Lung (tissue), 12 donors: ENCODE measurements around the gene COMMD1. TPM values are rescaled to one million over a fixed set of nuclear protein-coding genes. Genes with fewer than 3 reads are reported as not detected.
A peak's percentile ranks its signal among the peaks of the same experiment; 100 is the strongest.

Source experiments
- ATAC-seq: fragments of 200-7000 bp; cut with Tn5 transposase; one replicate; pipeline ENCODE4 v1.9.1; 2020; ENCODE audit warnings: moderate number of reproducible peaks; ENCODE audit not compliant: insufficient read depth, low FRiP score
- DNase-seq, 3 donors: peaks; one replicate each; pipeline ENCODE4 v3.0.0-alpha.2; 2013 to 2017
- H3K27ac ChIP-seq, 2 donors: one replicate each; pipeline ENCODE4 v1.5.1; 2013; ENCODE audit warnings: mild to moderate bottlenecking in 2 of 2, moderate library complexity in 2 of 2, control low read depth in 1 of 2, inconsistent platforms in 1 of 2, low read depth in 1 of 2, low read length in 1 of 2
- H3K27me3 ChIP-seq, 3 donors: one replicate each; pipeline ENCODE4 v1.5.1; 2013; ENCODE audit warnings: low read length in 2 of 3; ENCODE audit not compliant: control insufficient read depth in 3 of 3, insufficient read depth in 3 of 3
- H3K36me3 ChIP-seq, 4 donors: one replicate each; pipeline ENCODE4 v1.5.1; 2013; ENCODE audit warnings: low read length in 4 of 4, mild to moderate bottlenecking in 1 of 4, moderate library complexity in 1 of 4; ENCODE audit not compliant: control insufficient read depth in 4 of 4, insufficient read depth in 4 of 4
- H3K4me1 ChIP-seq, 5 donors: one replicate each; pipeline ENCODE4 v1.5.1; 2013; ENCODE audit warnings: low read length in 5 of 5, mild to moderate bottlenecking in 2 of 5, moderate library complexity in 1 of 5; ENCODE audit not compliant: control insufficient read depth in 5 of 5, insufficient read depth in 5 of 5
- H3K4me3 ChIP-seq: one replicate; pipeline ENCODE4 v1.5.1; 2013; ENCODE audit warnings: mild to moderate bottlenecking, control low read depth, moderate library complexity
- H3K9ac ChIP-seq, 2 donors: one replicate each; pipeline ENCODE4 v1.5.1; 2013; ENCODE audit warnings: low read length in 2 of 2, control low read depth in 1 of 2; ENCODE audit not compliant: insufficient read depth in 1 of 2
- H3K9me3 ChIP-seq, 4 donors: one replicate each; pipeline ENCODE4 v1.5.1; 2013; ENCODE audit warnings: low read length in 3 of 4, mild to moderate bottlenecking in 1 of 4, moderate library complexity in 1 of 4; ENCODE audit not compliant: control insufficient read depth in 4 of 4, insufficient read depth in 3 of 4
- WGBS, 2 donors: extraction: QIAGEN DNeasy Blood & Tissue Kit; methylation state at CpG; one replicate each; pipeline ENCODE4 v1.1.7; 2013; 5-methylcytosine and 5-hydroxymethylcytosine counted together
- polyA plus RNA-seq, 2 donors: library from polyadenylated mRNA; stranded (reverse); fragments of 200-250 nt; gene quantifications; one replicate each; pipeline ENCODE4 v1.2.1, GENCODE V29; 2013
- total RNA-seq, 2 donors: library from RNA; depleted of rRNA in 1 of 2; stranded (reverse); fragments of >200 nt in 1 of 2; gene quantifications; one replicate each; pipeline ENCODE4 v1.2.1, GENCODE V29; 2014 to 2021
- TF ChIP-seq, protein P1 (sequence below): IDR thresholded peaks from 2 replicates; pipeline ENCODE4 v1.5.1; 2012; ENCODE audit warnings: mild to moderate bottlenecking; ENCODE audit errors: control extremely low read depth, extremely low read depth
- donor health status: control.
- donor health status: control.
- donor health status: Bipolar disorder and iron deficiency.
- donor health status: healthy.
- donor health status: DM: yes; HTN: yes; CAD: no.

Gene COMMD1
- total and polyA plus RNA-seq, 4 donors, result 31.0 to 41.7 (median 35.2) TPM

DNA sequence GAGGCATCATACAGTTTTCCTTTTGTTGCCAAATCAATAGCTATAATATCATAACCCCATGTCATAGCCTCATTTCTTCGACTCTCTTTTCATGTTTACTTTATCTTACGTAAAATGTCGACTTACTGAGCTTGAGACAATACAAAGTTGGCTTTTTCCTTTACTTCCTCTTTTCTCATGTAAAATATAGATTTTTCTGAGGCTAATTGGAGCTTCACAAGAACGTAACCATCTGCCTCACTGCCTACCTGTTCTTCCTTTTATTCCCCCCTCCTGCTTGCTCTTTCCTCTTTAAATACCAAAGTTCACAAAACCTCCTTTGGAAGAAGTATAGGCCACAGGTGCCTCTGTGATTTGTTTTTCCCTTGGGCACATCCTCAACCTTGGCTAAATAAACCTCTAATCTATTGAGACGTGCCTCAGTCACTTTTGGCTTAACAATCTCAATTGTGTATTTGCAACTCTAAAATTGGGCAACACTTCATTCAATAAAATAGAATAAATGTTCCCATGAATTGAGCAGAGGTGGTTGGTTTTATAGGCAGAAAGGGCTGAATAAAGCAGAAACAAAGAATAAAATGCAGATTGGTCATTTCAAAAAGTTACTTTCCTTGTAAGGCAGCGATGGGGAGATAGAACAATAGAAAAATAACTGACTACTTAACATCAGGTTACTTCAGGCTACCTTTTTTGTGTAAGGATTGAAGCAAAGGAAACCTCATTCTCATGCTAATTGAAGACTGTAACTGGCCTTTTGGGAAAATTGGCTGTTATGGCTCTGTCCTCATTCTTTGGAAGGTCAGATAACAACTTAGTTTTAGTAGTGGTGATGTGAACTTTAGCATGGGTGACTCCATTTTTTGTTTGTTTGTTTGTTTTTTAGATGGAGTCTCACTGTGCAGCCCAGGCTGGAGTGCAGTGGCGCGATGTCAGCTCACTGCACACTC lies 21.3 kb downstream of the COMMD1 start:
- Histone ChIP-seq H3K27ac (no peak overlapping the region), H3K4me3 (no peak overlapping the region), H3K36me3 (peaks cover 0 to 3% (median 0%) of the 10 kb centered on the region in 4 donors), H3K4me1 (peaks cover 0 to 2% (median 0%) of the 10 kb centered on the region in 5 donors), H3K27me3 (no peaks in the 10 kb centered on the region), H3K9ac (no peak overlapping the region), H3K9me3 (no peaks in the 10 kb centered on the region)
- WGBS, 2 donors, result 71 to 81% methylated on average over 8 of the region's 8 CpGs
- ATAC-seq (no peak), DNase-seq (no peak)
- TF ChIP-seq, protein P1, sequence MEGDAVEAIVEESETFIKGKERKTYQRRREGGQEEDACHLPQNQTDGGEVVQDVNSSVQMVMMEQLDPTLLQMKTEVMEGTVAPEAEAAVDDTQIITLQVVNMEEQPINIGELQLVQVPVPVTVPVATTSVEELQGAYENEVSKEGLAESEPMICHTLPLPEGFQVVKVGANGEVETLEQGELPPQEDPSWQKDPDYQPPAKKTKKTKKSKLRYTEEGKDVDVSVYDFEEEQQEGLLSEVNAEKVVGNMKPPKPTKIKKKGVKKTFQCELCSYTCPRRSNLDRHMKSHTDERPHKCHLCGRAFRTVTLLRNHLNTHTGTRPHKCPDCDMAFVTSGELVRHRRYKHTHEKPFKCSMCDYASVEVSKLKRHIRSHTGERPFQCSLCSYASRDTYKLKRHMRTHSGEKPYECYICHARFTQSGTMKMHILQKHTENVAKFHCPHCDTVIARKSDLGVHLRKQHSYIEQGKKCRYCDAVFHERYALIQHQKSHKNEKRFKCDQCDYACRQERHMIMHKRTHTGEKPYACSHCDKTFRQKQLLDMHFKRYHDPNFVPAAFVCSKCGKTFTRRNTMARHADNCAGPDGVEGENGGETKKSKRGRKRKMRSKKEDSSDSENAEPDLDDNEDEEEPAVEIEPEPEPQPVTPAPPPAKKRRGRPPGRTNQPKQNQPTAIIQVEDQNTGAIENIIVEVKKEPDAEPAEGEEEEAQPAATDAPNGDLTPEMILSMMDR, result no peak

DNA sequence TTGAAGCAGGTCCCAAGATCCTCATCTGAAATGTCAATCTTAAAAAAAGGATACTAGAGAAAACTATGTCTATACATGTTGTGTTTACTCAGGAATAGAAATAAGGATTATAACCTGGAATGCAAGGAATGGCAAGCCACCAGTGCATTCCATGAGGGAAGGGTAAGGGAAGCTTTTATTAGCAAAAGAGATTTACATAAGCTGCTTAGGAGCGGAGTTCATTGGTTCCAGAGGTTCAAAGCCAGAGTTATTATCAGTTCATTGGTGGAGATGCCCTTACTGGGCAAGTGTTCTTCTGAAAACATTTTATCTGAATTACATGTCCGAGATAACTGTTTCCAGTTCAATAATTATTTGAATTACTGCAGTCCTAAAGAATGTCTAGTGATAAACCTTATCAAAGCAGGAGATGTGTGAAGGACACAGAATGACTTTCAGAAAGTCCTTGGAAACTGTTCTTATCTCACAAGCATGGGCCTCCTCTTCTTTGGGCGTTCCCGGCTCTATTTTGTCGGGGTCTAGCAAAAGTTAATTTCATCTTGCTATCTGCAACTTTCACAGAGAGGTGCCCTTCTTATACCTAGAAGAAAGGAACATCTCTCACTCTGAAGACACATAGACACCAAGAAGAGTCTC lies 23.5 kb downstream of the COMMD1 start:
- Histone ChIP-seq H3K4me3 (no peak overlapping the region), H3K9ac (no peak overlapping the region), H3K36me3 (peaks cover 0 to 3% (median 2%) of the 10 kb centered on the region in 4 donors), H3K27me3 (no peaks in the 10 kb centered on the region), H3K9me3 (peaks cover 0 to 5% (median 0%) of the 10 kb centered on the region in 4 donors), H3K4me1 (no peaks in the 10 kb centered on the region), H3K27ac (no peak overlapping the region)
- peak in 1 of 3 donors; percentile 12 for DNase-seq
- ATAC-seq, result no peak
- TF ChIP-seq, protein P1, result no peak
- WGBS, 2 donors, result 75 to 77% methylated on average over 5 of the region's 5 CpGs

DNA sequence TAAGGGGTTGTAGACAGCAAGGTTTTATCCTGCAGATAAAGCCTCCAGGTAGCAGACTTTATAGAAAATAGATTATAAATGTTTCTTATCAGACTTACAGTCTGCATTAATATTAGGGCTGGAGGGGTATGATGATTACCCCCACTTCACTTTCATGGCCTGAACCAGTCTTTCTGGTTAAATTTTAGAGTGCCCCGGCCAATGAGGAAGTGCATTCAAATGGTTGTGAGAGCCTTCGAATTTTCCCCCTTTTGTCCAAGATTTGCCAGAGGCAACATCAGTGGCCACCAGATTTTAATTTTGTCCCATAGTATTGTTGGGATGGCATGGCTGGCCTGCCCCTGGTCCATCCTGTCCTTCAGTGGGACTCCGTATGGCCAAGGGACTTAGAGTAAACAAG lies 31.6 kb downstream of the COMMD1 start:
- Histone ChIP-seq H3K27me3 (no peaks in the 10 kb centered on the region), H3K4me3 (no peak overlapping the region), H3K9me3 (peaks cover 0 to 5% (median 0%) of the 10 kb centered on the region in 4 donors), H3K9ac (no peak overlapping the region), H3K36me3 (peaks cover 0 to 3% (median 0%) of the 10 kb centered on the region in 4 donors), H3K4me1 (peaks cover 0 to 11% (median 5%) of the 10 kb centered on the region in 5 donors), H3K27ac (no peak overlapping the region)
- WGBS, 2 donors, result 67 to 69% methylated on average over 3 of the region's 3 CpGs
- TF ChIP-seq, protein P1, result no peak
- ATAC-seq, result no peak
- no peak for DNase-seq
